Ovary (tissue), 10 donors: ENCODE data around the gene SMG1. TPM values are rescaled to one million over a fixed set of nuclear protein-coding genes. Genes with fewer than 3 reads are reported as not detected.
A peak's percentile ranks its signal among the peaks of the same experiment; 100 is the strongest.
"Not testable (repeated sequence)": the region's sequence is repeated elsewhere in the genome, so short reads cannot be mapped to it uniquely, and the experiment has no call there.

Source experiments
- DNase-seq, 5 donors: peaks; one replicate each; pipeline ENCODE4 v3.0.0-alpha.2; 2019 to 2020
- H3K27ac ChIP-seq, 2 donors: fragments of 200-600 bp; one replicate each; pipeline versions ENCODE4 v1.5.1 to v1.8.0; 2019 to 2022
- H3K27me3 ChIP-seq: fragments of 200-600 bp; one replicate; pipeline ENCODE4 v1.8.0; 2022
- H3K36me3 ChIP-seq: fragments of 200-600 bp; sonication (generic); one replicate; pipeline ENCODE4 v1.5.1; 2019
- H3K4me1 ChIP-seq: one replicate; pipeline ENCODE4 v1.8.1; 2013; ENCODE audit warnings: mild to moderate bottlenecking, moderate library complexity; ENCODE audit not compliant: insufficient read depth
- H3K4me3 ChIP-seq: fragments of 200-600 bp; sonication (generic); one replicate; pipeline ENCODE4 v1.5.1; 2017
- H3K9me3 ChIP-seq, 2 donors: fragments of 200-600 bp in 1 of 2; sonication (generic) in 1 of 2; one replicate each; pipeline versions ENCODE4 v1.5.1 to v1.8.1; 2013 to 2019; ENCODE audit warnings: mild to moderate bottlenecking in 1 of 2, moderate library complexity in 1 of 2
- EP300 ChIP-seq: sonication (generic); formaldehyde crosslinking; IDR thresholded peaks from one replicate; pipeline ENCODE4 v1.6.1; 2017; ENCODE audit warnings: antibody characterized with exemption
- POLR2A ChIP-seq: fragments of 450-650 bp; IDR thresholded peaks from one replicate; pipeline ENCODE4 v1.6.1; 2017; ENCODE audit warnings: antibody characterized with exemption, mild to moderate bottlenecking, moderate library complexity
- WGBS, 3 donors: extraction: QIAGEN DNeasy Blood & Tissue Kit in 1 of 3; methylation state at CpG; one replicate each; pipeline versions ENCODE4 v1.1.5 to v1.1.7; 2013 to 2017; 5-methylcytosine and 5-hydroxymethylcytosine counted together
- intact Hi-C, 4 donors: fragments of 100-400 bp; cut with DNase I; formaldehyde crosslinking; loops; one replicate each; pipeline versions ENCODE4 v1.11.0 to v1.15.1; 2022 to 2023
- long read RNA-seq, 3 donors: library from polyadenylated mRNA in 2 of 3; unstranded in 2 of 3; transcript quantifications; one replicate each; pipeline ENCODE4 v2.0.0 and lab custom pipeline, GENCODE V29; 2021 to 2026
- polyA plus RNA-seq, 2 donors: library from polyadenylated mRNA; stranded (reverse); fragments of 200-250 nt in 1 of 2; fragments of 350-450 nt in 1 of 2; fragmentation: Illumina TruSeq in 1 of 2; extraction: RNeasy Lipid Tissue Mini Kit (QIAGEN cat#74804) in 1 of 2; gene quantifications; one replicate each; pipeline ENCODE4 v1.2.3, GENCODE V29; 2013 to 2014
- total RNA-seq, 7 donors: library from RNA; depleted of rRNA in 2 of 7; stranded (reverse); fragments of >200 nt in 2 of 7; fragmentation: NEBNext Ultra II Directional in 3 of 7; extraction: Animal tissue kit (Norgen Biotek cat#: 25700) in 3 of 7; gene quantifications; one replicate each; pipeline versions ENCODE4 v1.1.0 to v1.2.4, GENCODE V29; 2016 to 2023
- TF ChIP-seq, protein P1 (sequence below), 3 donors: fragments of 450-650 bp in 2 of 3; fragments of 200-600 bp in 1 of 3; IDR thresholded peaks; one replicate each; pipeline versions ENCODE4 v1.5.1 to v1.8.0; 2016 to 2022; ENCODE audit warnings: antibody characterized with exemption in 3 of 3, mild to moderate bottlenecking in 1 of 3
- donor health status: DM: no; HTN: no; CAD: no; lungs with moderate emphysema.
- donor health status: DM: no; HTN: no; CAD: no.
- donor health status: Bipolar disorder and iron deficiency.
- donor health status: DM: yes; HTN: yes; CAD: no.
- donor health status: DM: no; HTN: no; CAD: no.
- donor health status: DM: yes; HTN: yes; CAD: no.

The SMG1 gene
- total RNA-seq (10 to 100 TPM; 44.3 to 94.5 (median 61.5) TPM), polyA plus RNA-seq (10 to 100 TPM; 12.5 to 23.5 TPM)
- long read RNA-seq, donor 1, partial matches to known transcripts = 14 of 20 reads
- long read RNA-seq, donor 1, other reads (novel, unspliced or antisense) = 5 of 20 reads
- long read RNA-seq, donor 2, partial matches to known transcripts = 12 of 12 reads
- long read RNA-seq, donor 2, other reads (novel, unspliced or antisense) = 0 of 12 reads
- long read RNA-seq, donor 3, partial matches to known transcripts = 8 of 10 reads
- long read RNA-seq, donor 3, other reads (novel, unspliced or antisense) = 2 of 10 reads

GRCh38 chr16:18925986-18926865 lies at the start of gene SMG1:
Gene SMG1, minus strand, starts transcription at chr16:18926408. Its CDS starts 367 bp downstream, at chr16:18926041.
- 0 to 1% (median 0%) methylated on average over 71 to 104 of the region's 104 CpGs for WGBS, 3 donors
- peak; percentile 81 for TF ChIP-seq POLR2A
- intact Hi-C loops = loop anchor here in 1 of 4 donors (10.0 kb wide), 1 partner anchor 121 kb away; the partner anchor contains the start of gene ARL6IP1

GRCh38 chr16:18975109-18975508 lies 48.9 kb upstream of the SMG1 start:
- Histone ChIP-seq H3K36me3 (no peaks in the 10 kb centered on the region), H3K27ac (no peak overlapping the region), H3K27me3 (no peaks in the 10 kb centered on the region), H3K9me3 (no peaks in the 10 kb centered on the region), H3K4me1 (no peaks in the 10 kb centered on the region), H3K4me3 (no peak overlapping the region)
- WGBS, 3 donors = 38 to 53% (median 46%) methylated on average over 3 of the region's 3 CpGs
- intact Hi-C loops = loop anchor here in 1 of 4 donors (5.0 kb wide), 1 partner anchor 97 kb away; no protein-coding TSS in a partner anchor
- TF ChIP-seq POLR2A = no peak
- TF ChIP-seq, protein P1, sequence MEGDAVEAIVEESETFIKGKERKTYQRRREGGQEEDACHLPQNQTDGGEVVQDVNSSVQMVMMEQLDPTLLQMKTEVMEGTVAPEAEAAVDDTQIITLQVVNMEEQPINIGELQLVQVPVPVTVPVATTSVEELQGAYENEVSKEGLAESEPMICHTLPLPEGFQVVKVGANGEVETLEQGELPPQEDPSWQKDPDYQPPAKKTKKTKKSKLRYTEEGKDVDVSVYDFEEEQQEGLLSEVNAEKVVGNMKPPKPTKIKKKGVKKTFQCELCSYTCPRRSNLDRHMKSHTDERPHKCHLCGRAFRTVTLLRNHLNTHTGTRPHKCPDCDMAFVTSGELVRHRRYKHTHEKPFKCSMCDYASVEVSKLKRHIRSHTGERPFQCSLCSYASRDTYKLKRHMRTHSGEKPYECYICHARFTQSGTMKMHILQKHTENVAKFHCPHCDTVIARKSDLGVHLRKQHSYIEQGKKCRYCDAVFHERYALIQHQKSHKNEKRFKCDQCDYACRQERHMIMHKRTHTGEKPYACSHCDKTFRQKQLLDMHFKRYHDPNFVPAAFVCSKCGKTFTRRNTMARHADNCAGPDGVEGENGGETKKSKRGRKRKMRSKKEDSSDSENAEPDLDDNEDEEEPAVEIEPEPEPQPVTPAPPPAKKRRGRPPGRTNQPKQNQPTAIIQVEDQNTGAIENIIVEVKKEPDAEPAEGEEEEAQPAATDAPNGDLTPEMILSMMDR (IDR thresholded peaks at IDR 0.05) = no peak
- no peak for TF ChIP-seq EP300
- DNase-seq = no peak

More at GRCh38 chr16:18925986-18926865, at the start of gene SMG1:
- H3K36me3 ChIP-seq, H3K9me3 ChIP-seq, H3K4me1 ChIP-seq, H3K27me3 ChIP-seq: not testable (repeated sequence)
- peak; percentile 91 to 95 (median 94) for DNase-seq
- H3K27ac ChIP-seq = peak within 1 kb of the TSS; percentile 55 to 90
- H3K4me3 ChIP-seq = peak within 1 kb of the TSS; percentile 98

DNA sequence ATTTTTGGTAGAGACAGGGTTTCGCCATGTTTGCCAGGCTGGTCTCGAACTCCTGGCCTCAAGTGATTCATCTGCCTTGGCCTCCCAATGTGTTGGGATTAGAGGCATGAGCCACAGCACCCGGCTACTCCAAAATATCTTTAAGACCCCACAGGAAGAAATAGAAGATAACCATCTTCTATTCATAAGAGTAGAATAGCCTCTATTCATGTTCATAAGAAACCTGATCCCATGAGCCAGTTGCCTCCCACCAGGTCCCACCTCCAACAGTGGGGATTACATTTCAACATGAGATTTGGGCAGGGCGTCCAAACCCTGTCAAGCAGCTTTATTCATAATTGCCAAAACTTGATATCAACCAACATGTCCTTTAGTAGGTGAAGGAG lies 43.6 kb upstream of the SMG1 start:
- 69 to 78% (median 72%) methylated on average over 4 of the region's 4 CpGs for WGBS, 3 donors
- Histone ChIP-seq H3K9me3 (no peaks in the 10 kb centered on the region), H3K27me3 (no peaks in the 10 kb centered on the region)

GRCh38 chr16:18969050-18969854 lies 43.0 kb upstream of the SMG1 start:
- TF ChIP-seq, protein P1 (IDR thresholded peaks at IDR 0.05) = peak; percentile 64 to 86 (median 67)
- TF ChIP-seq EP300 = no peak
- H3K4me1 ChIP-seq = no peaks in the 10 kb centered on the region
- H3K9me3 ChIP-seq = no peaks in the 10 kb centered on the region
- no peaks in the 10 kb centered on the region for H3K36me3 ChIP-seq
- intact Hi-C loops = loop anchor here in 1 of 4 donors (5.0 kb wide), 1 partner anchor 167 kb away; the partner anchor contains the start of gene ARL6IP1
- no peak overlapping the region for H3K4me3 ChIP-seq
- peak; percentile 67 to 88 (median 83) for DNase-seq
- WGBS, 3 donors = 18 to 21% (median 19%) methylated on average over 18 of the region's 18 CpGs
- H3K27me3 ChIP-seq = no peaks in the 10 kb centered on the region
- no peak overlapping the region for H3K27ac ChIP-seq

More for the DNA sequence above, 43.6 kb upstream of the SMG1 start:
- Histone ChIP-seq H3K36me3 (no peaks in the 10 kb centered on the region), H3K27ac (no peak overlapping the region), H3K4me3 (no peak overlapping the region), H3K4me1 (no peaks in the 10 kb centered on the region)
- intact Hi-C loops = loop anchor here in 1 of 4 donors (5.0 kb wide), 1 partner anchor 168 kb away; the partner anchor contains the start of gene ARL6IP1
- DNase-seq = no peak
- TF ChIP-seq POLR2A (no peak), EP300 (no peak)
- TF ChIP-seq, protein P1 (IDR thresholded peaks at IDR 0.05) = no peak
